T1000 (cell line): ENCODE measurements around the gene SPRTN.

Source experiments
- DNase-seq: peaks from one replicate; lab custom pipeline; 2025; ENCODE audit warnings: mixed read lengths; lab: John Stamatoyannopoulos, UW

Gene SPRTN, protein sequence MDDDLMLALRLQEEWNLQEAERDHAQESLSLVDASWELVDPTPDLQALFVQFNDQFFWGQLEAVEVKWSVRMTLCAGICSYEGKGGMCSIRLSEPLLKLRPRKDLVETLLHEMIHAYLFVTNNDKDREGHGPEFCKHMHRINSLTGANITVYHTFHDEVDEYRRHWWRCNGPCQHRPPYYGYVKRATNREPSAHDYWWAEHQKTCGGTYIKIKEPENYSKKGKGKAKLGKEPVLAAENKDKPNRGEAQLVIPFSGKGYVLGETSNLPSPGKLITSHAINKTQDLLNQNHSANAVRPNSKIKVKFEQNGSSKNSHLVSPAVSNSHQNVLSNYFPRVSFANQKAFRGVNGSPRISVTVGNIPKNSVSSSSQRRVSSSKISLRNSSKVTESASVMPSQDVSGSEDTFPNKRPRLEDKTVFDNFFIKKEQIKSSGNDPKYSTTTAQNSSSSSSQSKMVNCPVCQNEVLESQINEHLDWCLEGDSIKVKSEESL

DNA sequence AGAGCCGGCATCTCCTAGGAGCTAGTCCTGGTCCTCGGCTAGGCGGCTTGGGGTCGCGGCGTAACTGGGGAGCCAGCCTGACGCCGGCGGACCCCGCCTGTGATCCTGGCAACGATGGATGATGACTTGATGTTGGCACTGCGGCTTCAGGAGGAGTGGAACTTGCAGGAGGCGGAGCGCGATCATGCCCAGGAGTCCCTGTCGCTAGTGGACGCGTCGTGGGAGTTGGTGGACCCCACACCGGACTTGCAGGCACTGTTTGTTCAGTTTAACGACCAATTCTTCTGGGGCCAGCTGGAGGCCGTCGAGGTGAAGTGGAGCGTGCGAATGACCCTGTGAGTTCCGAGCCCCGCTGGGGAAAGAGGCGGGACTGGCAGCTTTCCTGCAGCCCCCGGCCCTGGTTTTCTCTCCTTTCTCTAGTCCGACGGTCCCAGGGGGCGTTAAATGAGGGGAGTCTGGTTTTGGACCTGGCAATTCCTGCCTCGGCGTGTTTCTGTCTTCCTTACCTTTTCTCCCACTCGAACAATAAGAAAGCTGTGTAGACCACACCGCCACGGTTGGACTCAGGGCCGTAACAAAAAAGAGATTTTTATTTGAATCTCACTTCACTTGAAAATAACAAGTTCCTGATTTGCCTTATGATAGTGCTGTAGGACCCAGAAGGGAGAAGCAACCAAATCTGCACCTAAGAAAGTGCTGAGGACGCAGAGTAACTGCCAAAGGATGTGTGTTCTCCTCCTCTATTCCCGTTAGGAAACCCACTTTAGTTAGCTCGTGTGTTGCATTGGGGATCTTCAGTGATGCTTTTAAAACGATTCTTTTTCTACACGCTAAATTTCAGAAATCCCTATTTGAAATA lies at the start of gene SPRTN:
Gene SPRTN (plus strand): TSS at position 24 of the 859 bp plus-strand sequence. CDS start 91 bp downstream, at position 115.
- no peak for DNase-seq

DNA sequence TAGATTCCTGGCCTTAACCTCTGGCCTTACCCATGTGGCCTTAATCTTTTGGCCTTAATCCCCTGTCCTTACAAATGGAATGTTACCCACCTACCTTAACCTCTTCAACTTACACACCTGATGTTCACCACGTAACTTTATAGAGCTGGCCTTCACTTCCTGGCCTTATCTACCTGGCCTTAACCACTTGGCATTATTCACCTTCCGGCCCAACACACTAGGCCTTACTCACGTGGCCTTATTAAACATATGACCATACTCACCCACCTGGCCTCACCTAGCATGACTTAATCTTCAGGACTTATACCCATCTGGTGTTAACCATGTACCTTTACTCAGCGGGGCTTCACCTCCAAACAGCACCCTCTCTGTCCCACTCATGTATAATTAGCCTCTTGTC lies 42.2 kb upstream of the SPRTN start:
- DNase-seq, result no peak

DNA sequence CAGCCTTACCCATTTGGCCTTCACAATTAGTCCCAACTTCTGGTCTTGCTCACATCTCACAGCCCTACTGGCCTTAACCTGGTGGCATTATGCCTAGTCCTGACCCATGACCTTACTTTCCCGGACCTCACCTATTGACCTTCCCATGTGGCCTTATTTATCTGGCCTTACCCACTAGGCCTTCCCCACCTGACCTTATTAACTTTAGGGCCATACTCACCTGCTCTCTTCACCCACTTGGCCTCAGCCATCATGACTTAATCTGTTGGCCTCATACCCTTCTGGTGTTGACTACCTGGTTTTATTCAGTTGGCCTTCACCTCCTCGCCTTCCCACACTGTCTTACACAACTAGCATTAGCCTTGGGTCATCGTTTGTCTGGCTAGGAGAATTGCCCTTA lies 36.1 kb upstream of the SPRTN start:
- DNase-seq, result no peak

DNA sequence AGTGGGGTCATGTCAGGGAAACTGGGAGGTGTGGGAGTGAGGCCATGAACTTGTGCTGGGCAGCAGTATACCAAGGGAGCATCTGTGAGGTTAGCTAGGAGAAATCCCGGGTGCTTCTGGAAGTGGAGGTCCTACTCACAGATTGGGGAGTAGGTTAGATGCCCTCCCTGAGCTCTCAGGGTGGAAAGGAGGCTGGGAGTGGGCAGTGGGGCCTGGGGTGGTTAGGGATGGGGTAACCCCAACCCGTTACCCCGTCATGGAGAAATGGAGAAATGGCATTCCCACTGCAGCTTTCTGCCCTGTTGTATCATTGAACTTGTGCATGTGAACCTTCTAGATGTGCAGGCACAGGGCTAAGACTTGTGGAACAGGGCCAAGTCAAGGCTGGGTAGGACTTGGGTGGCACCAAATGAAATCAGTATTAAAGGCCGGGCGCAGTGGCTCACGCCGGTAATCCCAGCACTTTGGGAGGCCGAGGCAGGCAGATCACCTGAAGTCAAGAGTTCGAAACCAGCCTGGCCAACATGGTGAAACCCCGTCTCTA lies 27.6 kb upstream of the SPRTN start:
- DNase-seq, result no peak

DNA sequence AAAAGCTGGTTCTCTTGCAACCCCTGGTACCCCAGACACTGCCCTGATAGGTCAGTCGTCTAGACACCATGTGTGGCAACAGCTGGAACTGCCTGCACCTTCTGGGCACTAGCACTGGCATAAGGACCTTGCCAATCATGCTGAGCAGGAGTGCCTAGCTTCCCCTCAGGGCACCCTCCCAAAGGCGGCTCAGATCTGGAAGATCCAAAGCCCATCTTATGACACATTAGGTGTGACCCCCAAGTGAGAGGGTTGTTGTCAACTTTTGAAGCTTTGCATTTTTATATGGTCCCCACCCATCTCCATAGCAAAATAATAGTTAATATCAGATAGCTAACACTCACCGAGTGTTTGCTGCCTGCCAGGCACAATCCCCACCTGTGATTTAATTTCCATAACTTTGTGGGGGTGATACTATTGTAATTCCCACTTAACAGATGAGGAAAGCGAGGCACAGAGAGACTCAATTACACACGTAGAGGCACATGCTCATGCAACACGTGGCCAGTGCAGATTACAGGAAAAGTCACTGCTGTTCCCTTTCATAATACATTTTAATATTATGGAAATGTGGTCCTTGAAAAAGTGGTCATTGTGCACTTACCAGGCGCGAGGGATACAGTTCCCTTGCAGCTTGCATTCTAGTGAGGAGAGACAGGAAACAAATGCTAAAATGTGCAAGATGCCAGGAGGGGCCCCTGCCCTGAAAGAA lies 26.2 kb upstream of the SPRTN start:
- no peak for DNase-seq

DNA sequence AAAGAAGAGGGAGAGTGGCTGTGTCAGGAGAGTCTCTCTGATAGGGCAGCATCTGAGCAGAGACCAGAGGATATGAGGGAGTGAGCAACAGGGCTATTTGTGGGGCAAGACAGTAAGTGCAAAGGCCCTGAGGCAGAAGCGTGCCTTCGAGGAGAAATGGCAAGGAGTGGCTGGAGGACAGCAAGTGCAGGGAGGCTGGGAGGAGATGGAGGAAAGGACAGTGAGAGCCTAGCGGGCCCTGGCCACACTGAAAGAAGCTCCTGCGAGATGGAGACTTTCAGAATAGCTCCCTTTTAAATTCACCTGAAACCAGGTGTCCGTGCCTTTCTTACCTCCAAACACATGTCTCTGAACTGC lies 25.7 kb upstream of the SPRTN start:
- DNase-seq, result no peak

DNA sequence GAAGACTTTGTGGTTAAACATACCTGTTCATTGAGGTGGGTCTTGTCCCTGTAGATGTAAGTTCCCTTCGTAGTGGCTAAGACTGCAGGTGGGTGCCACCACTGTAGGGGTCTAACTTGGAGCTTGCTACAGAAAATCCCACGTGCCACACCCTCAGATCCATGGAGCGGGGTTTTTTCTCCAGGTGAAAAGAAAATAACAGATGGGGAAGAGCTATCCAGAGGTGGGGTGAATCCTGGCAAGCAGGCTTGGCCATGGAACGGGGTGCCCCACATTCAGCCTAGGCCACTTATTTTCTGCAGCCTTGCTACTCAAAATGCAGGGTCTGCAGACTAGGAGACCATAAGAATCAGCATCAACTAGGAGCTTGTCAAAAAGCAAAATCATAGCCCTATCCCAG lies 24.4 kb upstream of the SPRTN start:
- DNase-seq, result no peak

DNA sequence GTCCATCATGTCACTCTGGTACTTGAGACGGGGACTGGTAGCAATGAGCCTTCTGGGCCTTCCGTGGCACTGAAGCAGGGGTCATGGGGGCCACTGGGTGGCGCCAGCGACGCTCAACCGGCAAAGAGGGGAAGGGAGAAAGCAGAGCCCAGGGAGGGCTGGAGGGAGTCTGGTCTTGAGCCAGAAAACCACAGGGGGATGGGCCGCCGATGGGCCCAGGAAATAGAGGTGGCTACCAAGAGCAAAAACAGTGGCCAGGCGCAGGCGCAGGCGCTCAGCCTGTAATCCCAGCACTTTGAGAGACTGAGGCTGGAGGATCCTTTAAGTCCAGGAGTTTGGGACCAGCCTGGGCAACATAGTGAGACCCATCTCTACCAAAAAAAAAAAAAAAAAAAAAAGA lies 22.2 kb upstream of the SPRTN start:
- no peak for DNase-seq

DNA sequence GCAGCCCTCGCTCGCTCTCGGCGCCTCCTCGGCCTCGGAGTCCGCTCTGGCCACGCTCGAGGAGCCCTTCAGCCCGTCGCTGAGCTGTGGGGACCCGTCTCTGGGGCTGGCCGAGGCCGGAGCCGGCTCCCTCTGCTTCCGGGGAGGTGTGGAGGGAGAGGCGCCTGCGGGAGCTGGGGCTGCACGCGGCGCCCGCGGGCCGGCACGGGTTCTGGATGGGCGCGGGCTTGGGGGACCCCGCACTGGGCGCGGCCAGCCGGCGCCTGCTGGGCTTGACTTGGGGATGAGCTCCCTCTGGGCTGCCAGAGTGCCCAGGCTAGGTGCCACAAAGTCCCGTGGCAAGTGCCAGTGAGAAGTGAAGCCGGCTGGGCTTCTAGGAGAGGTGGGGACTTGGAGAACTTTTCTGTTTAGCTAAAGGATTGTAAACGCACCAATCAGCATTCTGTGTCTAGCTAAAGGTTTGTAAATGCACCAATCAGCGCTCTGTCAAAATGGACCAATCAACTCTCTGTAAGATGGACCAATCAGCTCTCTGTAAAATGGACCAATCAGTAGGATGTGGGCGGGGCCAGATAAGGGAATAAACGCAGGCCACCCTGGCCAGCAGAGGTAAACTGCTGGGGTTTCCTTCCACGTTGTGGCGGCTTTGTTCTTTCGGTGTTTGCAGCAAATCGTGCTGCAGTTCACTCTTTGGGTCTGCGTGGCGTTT lies 20.6 kb upstream of the SPRTN start:
- DNase-seq, result no peak

DNA sequence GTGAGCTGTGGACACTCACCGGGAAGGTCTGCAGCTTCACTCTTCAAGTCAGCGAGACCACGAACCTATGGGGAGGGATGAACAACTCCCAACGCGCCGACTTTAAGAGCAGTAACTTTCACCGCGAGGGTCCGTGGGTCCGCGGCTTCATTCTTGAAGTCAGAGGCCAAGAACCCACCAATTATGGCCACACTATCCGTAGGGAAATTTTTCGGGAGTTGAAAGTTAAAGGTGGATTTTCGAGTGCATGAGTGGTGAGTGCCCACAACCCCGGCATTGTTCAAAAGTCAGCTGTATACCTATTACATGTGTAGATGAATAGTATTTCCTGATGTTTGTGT lies 20.1 kb upstream of the SPRTN start:
- DNase-seq, result no peak

DNA sequence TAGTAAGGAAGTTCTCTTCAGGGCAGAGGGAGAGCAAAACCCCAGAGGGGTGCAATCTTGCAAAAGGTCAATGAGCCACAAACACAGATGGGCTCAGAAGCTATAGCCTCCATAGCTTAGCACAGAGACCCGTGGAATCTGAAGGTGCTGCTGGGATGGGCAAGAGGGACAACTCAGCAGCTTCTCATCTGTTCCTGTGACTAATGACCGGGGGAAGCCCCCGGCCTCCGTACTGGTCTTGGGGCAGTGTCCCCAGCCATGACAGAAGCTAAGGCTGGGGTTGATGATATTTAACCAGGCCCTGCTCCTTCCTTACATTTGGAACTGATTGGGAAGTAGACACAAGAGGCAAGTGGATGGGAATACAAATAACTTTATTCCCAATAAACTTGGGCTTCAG lies 19.5 kb upstream of the SPRTN start:
- no peak for DNase-seq

DNA sequence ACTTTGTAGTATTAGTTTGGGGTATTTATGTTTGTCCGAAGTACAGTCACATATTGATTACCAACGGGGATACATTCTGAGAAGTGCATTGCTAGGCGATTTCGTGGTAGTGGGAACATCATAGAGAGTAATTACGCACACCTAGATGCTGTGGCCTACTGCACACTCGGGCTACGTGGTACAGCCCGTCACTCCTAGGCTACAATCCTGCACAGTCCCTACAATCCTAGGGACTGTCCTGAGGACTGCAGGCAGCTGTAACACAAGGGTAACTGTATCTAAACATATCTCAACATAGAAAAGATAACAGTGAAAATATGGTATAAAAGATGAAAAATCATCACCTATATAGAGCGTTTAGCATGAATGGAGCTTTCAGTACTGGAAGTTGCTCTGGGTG lies 19.0 kb upstream of the SPRTN start:
- DNase-seq, result no peak

DNA sequence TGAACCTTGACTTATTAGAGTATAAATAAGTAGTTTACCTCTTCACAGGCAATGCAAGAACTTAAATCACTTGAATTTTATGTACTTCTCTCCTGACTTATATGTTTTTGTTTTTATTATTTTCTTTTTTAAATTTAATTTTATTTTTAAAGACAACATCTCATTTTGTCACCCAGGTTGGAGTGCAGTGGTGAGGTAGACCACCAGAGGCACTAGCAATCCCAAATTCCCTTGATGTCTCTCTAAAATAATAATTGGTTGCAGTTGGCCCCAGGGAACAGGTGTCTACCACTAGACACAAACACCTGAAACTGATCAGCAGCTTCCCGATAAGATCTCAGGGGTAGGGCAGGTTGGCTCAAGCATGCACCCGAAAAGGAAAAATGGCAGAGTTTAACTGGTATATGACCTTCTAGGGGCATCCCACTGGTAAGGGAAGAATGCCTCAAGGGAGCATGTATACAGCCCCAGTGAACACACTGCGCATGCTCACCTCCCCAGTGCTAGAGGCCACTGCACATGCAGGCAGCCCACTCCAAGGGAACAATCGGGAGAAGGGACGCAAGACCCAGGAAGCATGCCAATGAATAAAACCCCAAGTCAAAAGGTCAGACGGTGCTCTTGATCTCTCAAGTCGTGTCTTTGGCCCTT lies 15.1 kb upstream of the SPRTN start:
- DNase-seq, result no peak

DNA sequence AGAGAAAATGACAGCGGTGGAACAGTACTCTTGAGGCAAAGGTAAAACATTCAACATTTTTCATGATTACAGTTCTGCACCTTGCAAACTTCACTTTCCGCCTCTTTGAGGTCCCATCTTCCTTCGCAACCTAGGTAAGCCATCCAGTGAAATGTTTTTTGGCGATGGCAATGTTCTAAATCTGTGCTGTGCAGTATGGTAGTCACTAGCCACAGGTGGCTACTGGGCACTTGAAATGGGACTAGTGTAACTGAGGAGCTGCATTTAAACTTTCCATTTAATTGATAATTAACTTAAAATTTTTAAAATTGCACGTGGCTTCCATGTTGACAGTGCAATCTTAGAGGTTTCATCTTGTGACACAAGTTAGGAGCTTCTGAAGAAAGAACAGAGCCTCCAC lies 13.4 kb upstream of the SPRTN start:
- no peak for DNase-seq

DNA sequence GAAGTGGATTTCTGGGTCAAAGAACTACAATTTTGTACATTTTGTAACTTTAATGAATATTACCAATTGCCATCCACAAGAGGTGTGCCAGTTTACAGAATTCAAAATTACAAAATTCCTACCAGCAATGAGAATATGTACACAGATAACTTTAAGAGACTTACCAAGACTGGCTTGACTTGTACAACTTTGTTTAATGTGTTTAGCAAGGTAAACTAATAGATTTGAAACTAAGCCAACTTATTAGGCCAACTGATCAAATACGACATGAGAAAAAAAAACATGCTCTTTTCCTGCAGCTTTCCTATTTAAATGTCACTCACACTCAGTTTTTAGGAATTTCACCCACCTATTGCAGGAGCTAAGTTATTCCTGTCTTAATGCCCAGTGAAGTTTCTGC lies 11.8 kb upstream of the SPRTN start:
- no peak for DNase-seq

DNA sequence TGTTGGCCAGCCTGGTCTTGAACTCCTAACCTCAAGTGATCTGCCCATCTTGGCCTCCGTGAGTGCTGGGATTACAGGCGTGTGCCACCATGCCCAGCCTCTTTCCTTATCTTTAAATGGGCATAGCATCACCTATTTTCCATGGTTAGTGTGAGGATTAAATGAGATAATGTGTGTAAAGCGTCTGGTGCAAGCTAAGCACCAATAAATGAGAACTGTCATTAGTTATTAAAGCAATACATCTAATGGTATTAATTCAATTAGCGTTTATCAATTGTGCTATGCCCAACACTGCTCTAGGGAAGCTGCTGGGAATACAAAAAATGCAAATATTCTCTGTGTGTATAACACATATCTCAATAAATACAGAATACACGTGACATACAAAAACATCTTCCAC lies 10.5 kb upstream of the SPRTN start:
- no peak for DNase-seq

DNA sequence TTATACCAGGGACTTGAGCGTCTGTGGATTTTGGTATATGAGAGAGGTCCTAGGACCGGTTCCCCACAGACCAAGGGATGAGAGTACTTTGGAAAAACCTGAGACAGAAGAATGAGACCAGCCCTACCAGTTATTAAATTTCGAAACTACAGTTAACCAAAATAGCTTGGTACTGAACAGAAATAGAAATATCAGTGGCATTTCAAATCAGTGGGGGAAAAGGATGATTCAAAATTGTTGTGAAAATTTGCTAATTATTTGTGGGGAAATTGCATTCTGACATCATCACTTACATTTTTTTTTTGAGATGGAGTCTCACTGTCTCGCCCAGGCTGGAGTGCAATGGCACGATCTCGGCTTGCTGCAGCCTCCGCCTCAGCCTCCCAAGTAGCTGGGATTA lies 8.6 kb upstream of the SPRTN start:
- no peak for DNase-seq

DNA sequence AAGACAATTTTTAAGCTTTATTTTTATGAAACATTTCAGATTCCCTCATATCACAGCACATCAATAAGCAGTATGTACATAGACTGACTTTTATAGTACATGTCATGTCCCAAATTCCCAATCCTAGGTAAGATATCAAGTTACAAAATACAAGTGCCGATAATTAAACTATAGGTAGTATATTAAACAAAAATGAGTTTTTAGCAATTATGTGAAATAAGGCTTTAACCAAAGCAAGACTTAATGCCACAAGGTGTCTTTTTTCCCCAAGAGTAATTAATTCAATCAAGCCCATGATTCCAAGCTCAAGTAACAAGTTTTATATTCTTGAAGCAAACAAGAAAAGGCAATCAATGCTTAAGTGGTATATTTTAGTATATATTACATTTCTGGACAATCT lies 5.3 kb upstream of the SPRTN start:
- DNase-seq, result no peak

DNA sequence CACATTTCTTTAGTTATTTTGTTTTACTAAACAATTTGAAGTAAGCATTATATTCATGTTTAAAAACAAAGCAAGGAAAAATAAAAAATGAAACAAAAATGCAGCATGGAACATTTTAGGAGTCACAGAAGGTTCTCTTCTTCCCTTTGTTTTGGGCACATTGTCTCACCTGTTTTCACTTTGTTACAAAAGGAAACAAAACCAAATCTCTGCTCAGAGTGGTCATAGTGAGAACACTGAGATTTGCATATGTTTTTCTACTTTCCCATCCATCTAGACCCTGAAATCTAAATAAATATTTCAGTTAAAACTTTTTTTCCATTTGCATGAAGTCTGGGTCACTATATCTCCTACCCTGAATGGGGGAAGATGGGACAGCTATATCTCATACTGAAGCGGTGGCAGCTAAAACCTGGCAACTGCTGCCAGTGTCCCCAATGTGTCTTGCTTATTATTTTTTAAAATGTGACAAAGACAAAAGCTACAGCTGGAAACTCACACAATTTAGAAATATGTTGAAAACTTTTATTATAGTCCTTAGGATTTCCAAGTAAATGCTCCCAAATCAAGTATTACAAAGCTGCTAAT lies 3.9 kb upstream of the SPRTN start:
- DNase-seq, result no peak

DNA sequence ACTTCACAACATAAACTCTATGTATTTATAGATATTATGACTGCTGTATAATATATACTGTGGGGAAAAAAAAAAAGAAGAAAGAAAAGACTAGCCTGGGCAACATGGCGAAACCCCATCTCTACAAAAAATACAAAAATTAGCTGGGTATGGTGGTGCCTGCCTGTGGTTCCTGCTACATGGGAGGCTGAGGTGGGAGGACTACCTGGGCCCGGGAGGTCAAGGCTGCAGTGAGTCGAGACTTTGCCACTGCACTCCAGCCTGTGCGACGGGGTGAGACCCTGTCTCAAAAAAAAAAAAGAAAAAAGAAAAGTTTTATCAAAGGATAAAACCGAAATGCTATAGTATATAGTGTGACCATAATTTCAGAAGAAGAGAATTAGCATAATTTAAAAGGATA lies 3.1 kb upstream of the SPRTN start:
- DNase-seq, result no peak
